Caco-2 (cell line): ENCODE measurements around the gene FOXP3. TPM values are rescaled to one million over a fixed set of nuclear protein-coding genes. Genes with fewer than 3 reads are reported as not detected.

Experiments used
- BruUV-seq: library from RNA; stranded (reverse); fragments of 400-500 nt; replicated peaks from 2 replicates; lab custom pipeline; 2021; lab: Mats Ljungman, UMichigan
- CTCF ChIA-PET: fragments of 300-600 bp; sonication (Branson Sonifier 250); formaldehyde crosslinking; loops from one replicate; lab custom pipeline; 2022; ENCODE audit warnings: antibody characterized with exemption; lab: Charles Lee
- POLR2A ChIA-PET: fragments of 300-600 bp; sonication (Branson Sonifier 250); formaldehyde crosslinking; loops from one replicate; lab custom pipeline; 2022; ENCODE audit warnings: antibody characterized with exemption; lab: Charles Lee
- DNase-seq, 2 experiments: peaks; one replicate each; pipeline versions ENCODE4 v3.0.0 to v3.0.0-alpha.2; 2020 to 2022
- H3K27me3 ChIP-seq: replicated peaks from 2 replicates; pipeline ENCODE4 v1.6.0; 2011; ENCODE audit warnings: low read length; ENCODE audit not compliant: control insufficient read depth, insufficient read depth
- H3K36me3 ChIP-seq: 2 replicates; pipeline ENCODE4 v1.5.1; 2011; ENCODE audit warnings: low read length; ENCODE audit not compliant: control insufficient read depth, insufficient read depth
- H3K4me1 ChIP-seq: fragments of 250-450 bp; sonication (Bioruptor Pico); 2 replicates; pipeline ENCODE4 v1.5.1; 2020; ENCODE audit warnings: mild to moderate bottlenecking
- H3K4me3 ChIP-seq: 2 replicates; pipeline ENCODE4 v1.5.1; 2011; ENCODE audit warnings: low read depth, mild to moderate bottlenecking, control low read depth, low read length
- H3K9me3 ChIP-seq: fragments of 250-450 bp; sonication (Bioruptor Pico); 2 replicates; pipeline ENCODE4 v1.5.1; 2020; ENCODE audit warnings: mild to moderate bottlenecking, moderate library complexity
- H3K27ac Mint-ChIP-seq: one replicate; pipeline ENCODE4 v1.8.0; 2022; ENCODE audit warnings: mixed read lengths; ENCODE audit not compliant: unreplicated experiment
- H3K27me3 Mint-ChIP-seq: one replicate; pipeline ENCODE4 v1.8.0; 2022; ENCODE audit warnings: mixed read lengths; ENCODE audit not compliant: insufficient read depth, unreplicated experiment
- H3K36me3 Mint-ChIP-seq: one replicate; pipeline ENCODE4 v1.8.0; 2022; ENCODE audit warnings: mild to moderate bottlenecking, mixed read lengths; ENCODE audit not compliant: insufficient read depth, unreplicated experiment
- H3K4me1 Mint-ChIP-seq: one replicate; pipeline ENCODE4 v1.8.0; 2022; ENCODE audit warnings: low read depth, mixed read lengths; ENCODE audit not compliant: unreplicated experiment
- H3K4me3 Mint-ChIP-seq: one replicate; pipeline ENCODE4 v1.8.0; 2022; ENCODE audit warnings: mild to moderate bottlenecking, moderate library complexity, mixed read lengths; ENCODE audit not compliant: unreplicated experiment
- H3K9me3 Mint-ChIP-seq: one replicate; pipeline ENCODE4 v1.8.0; 2022; ENCODE audit warnings: mixed read lengths; ENCODE audit not compliant: unreplicated experiment
- CTCF ChIP-seq, 2 experiments: fragments of 200-600 bp in 1 of 2; IDR thresholded peaks; 1 replicate in 1 of 2; 2 replicates in 1 of 2; pipeline versions ENCODE4 v1.5.1 to v1.8.0; 2011 to 2022; ENCODE audit warnings: antibody characterized with exemption in 1 of 2, control low read depth in 1 of 2, inconsistent platforms in 1 of 2, low read depth in 1 of 2, low read length in 1 of 2, mild to moderate bottlenecking in 1 of 2, moderate library complexity in 1 of 2; ENCODE audit not compliant: insufficient read depth in 1 of 2, severe bottlenecking in 1 of 2, unreplicated experiment in 1 of 2
- intact Hi-C: fragments of 100-400 bp; cut with micrococcal nuclease; formaldehyde crosslinking; loops from one replicate; pipeline ENCODE4 v1.10.0; 2022; ENCODE audit not compliant: unreplicated experiment
- total RNA-seq: library from RNA; stranded (reverse); gene quantifications from 2 replicates; pipeline ENCODE4 v1.2.3, GENCODE V29; 2022

FOXP3 gene
- total RNA-seq, 1 experiment from 2014 or later = 0.88 TPM

- H3K27me3 Mint-ChIP-seq = peaks cover 4% of the 10 kb centered on the region
- H3K4me3 ChIP-seq = no peak overlapping the region
- H3K4me1 ChIP-seq = no peaks in the 10 kb centered on the region
- BruUV-seq = no TSS peak
- no peaks in the 10 kb centered on the region for H3K36me3 Mint-ChIP-seq
- no peaks in the 10 kb centered on the region for H3K27me3 ChIP-seq
- H3K36me3 ChIP-seq = no peaks in the 10 kb centered on the region
- intact Hi-C loops = loop anchor here (1.0 to 10.0 kb wide), 2 partner anchors 462 to 546 kb away; no protein-coding TSS in a partner anchor
- ChIA-PET POLR2A (no interaction called here), CTCF (interaction anchor here (1.0 to 1.6 kb wide), 4 partner anchors 345 to 550 kb away, joined by 3 to 6 read pairs (median 4); no protein-coding TSS in a partner anchor)
- no peaks in the 10 kb centered on the region for H3K9me3 ChIP-seq
- no peak overlapping the region for H3K4me3 Mint-ChIP-seq
- H3K4me1 Mint-ChIP-seq = peaks cover 6% of the 10 kb centered on the region
- no peak overlapping the region for H3K27ac Mint-ChIP-seq
- H3K9me3 Mint-ChIP-seq = no peaks in the 10 kb centered on the region
- DNase-seq = no peak
- TF ChIP-seq CTCF (IDR thresholded peaks at IDR 0.05; ENCODE audit: insufficient read depth in 1 of 2, low read depth in 1 of 2, low read length in 1 of 2, severe bottlenecking in 1 of 2, unreplicated experiment in 1 of 2) = no peak
These were observed 28.2 kb upstream of the FOXP3 start for GRCh38 chrX:49292400-49293362.

GRCh38 chrX:49291615-49292337 is 27.3 kb upstream of the FOXP3 start:
- Histone ChIP-seq H3K4me1 (no peaks in the 10 kb centered on the region), H3K36me3 (no peaks in the 10 kb centered on the region), H3K27me3 (no peaks in the 10 kb centered on the region), H3K9me3 (no peaks in the 10 kb centered on the region), H3K4me3 (no peak overlapping the region)
- no peaks in the 10 kb centered on the region for H3K36me3 Mint-ChIP-seq
- peaks cover 6% of the 10 kb centered on the region for H3K4me1 Mint-ChIP-seq
- peak; percentile 52 to 54 for TF ChIP-seq CTCF (IDR thresholded peaks at IDR 0.05; ENCODE audit: insufficient read depth in 1 of 2, low read depth in 1 of 2, low read length in 1 of 2, severe bottlenecking in 1 of 2, unreplicated experiment in 1 of 2)
- ChIA-PET POLR2A (no interaction called here), CTCF (interaction anchor here (0.6 to 1.6 kb wide), 5 partner anchors 11 to 551 kb away, joined by 3 to 6 read pairs (median 5); no protein-coding TSS in a partner anchor)
- H3K9me3 Mint-ChIP-seq = no peaks in the 10 kb centered on the region
- H3K4me3 Mint-ChIP-seq = no peak overlapping the region
- intact Hi-C loops = loop anchor here (1.0 to 10.0 kb wide), 2 partner anchors 463 to 547 kb away; no protein-coding TSS in a partner anchor
- peaks cover 4% of the 10 kb centered on the region for H3K27me3 Mint-ChIP-seq
- no peak overlapping the region for H3K27ac Mint-ChIP-seq
- no TSS peak for BruUV-seq
- DNase-seq = peak; percentile 51 to 68

GRCh38 chrX:49290215-49290614 is 25.7 kb upstream of the FOXP3 start:
- no TSS peak for BruUV-seq
- Histone ChIP-seq H3K4me1 (no peaks in the 10 kb centered on the region), H3K36me3 (no peaks in the 10 kb centered on the region), H3K4me3 (no peak overlapping the region), H3K27me3 (no peaks in the 10 kb centered on the region), H3K9me3 (no peaks in the 10 kb centered on the region)
- DNase-seq = no peak
- CTCF ChIA-PET = no interaction called here
- POLR2A ChIA-PET = no interaction called here
- H3K27ac Mint-ChIP-seq = no peak overlapping the region
- no peaks in the 10 kb centered on the region for H3K27me3 Mint-ChIP-seq
- no peaks in the 10 kb centered on the region for H3K36me3 Mint-ChIP-seq
- H3K9me3 Mint-ChIP-seq = no peaks in the 10 kb centered on the region
- H3K4me3 Mint-ChIP-seq = no peak overlapping the region
- peaks cover 6% of the 10 kb centered on the region for H3K4me1 Mint-ChIP-seq
- intact Hi-C loops = loop anchor here (10.0 kb wide), 1 partner anchor 465 kb away; no protein-coding TSS in a partner anchor
- TF ChIP-seq CTCF (IDR thresholded peaks at IDR 0.05; ENCODE audit: insufficient read depth in 1 of 2, low read depth in 1 of 2, low read length in 1 of 2, severe bottlenecking in 1 of 2, unreplicated experiment in 1 of 2) = no peak
